Endothelial cell of umbilical vein (primary cell): ENCODE measurements around the gene CCDC7. TPM values are rescaled to one million over a fixed set of nuclear protein-coding genes. Genes with fewer than 3 reads are reported as not detected.

Experiments used
- BruUV-seq: library from RNA; stranded (reverse); fragments of 400-500 nt; replicated peaks from 2 replicates; lab custom pipeline; 2021; lab: Mats Ljungman, UMichigan
- CTCF ChIA-PET: fragments of 300-600, 350-600 bp; sonication (Branson Sonifier 250); formaldehyde crosslinking; loops from one replicate; lab custom pipeline; 2021; ENCODE audit warnings: antibody characterized with exemption, inconsistent platforms; lab: Charles Lee
- POLR2A ChIA-PET: fragments of 300-600, 350-600 bp; sonication (Branson Sonifier 250); formaldehyde crosslinking; loops from one replicate; lab custom pipeline; 2021; ENCODE audit warnings: antibody characterized with exemption, inconsistent platforms; lab: Charles Lee
- DNase-seq: peaks from one replicate; pipeline ENCODE4 v3.0.0-alpha.2; 2011; ENCODE audit warnings: low read depth, low spot score
- FAIRE-seq: peaks from 2 replicates; lab custom pipeline; 2011; peaks lifted over from hg19 to GRCh38; lab: Jason Lieb, UNC
- H2AFZ ChIP-seq: 2 replicates; pipeline ENCODE4 v1.6.0; 2012; ENCODE audit warnings: low read depth, low read length, control low read depth, inconsistent platforms
- H3K27ac ChIP-seq: 2 replicates; pipeline ENCODE4 v1.5.1; 2011; ENCODE audit warnings: low read depth, mild to moderate bottlenecking, control low read depth, low read length, moderate library complexity; ENCODE audit not compliant: insufficient read depth
- H3K27me3 ChIP-seq, 2 experiments: 2 replicates each; pipeline versions ENCODE4 v1.6.0 to v1.6.1; 2011; ENCODE audit warnings: low read length in 2 of 2, mixed read lengths in 1 of 2; ENCODE audit not compliant: control insufficient read depth in 2 of 2, insufficient read depth in 2 of 2
- H3K36me3 ChIP-seq, 2 experiments: 2 replicates in 1 of 2; 3 replicates in 1 of 2; pipeline ENCODE4 v1.5.1; 2011; ENCODE audit warnings: low read length in 2 of 2, mild to moderate bottlenecking in 1 of 2, moderate library complexity in 1 of 2; ENCODE audit not compliant: control insufficient read depth in 2 of 2, insufficient read depth in 2 of 2; ENCODE audit errors: extremely low read depth in 1 of 2
- H3K4me1 ChIP-seq: 3 replicates; pipeline ENCODE4 v1.5.1; 2011; ENCODE audit warnings: mild to moderate bottlenecking, low read length; ENCODE audit not compliant: control insufficient read depth, insufficient read depth; ENCODE audit errors: extremely low read depth
- H3K4me2 ChIP-seq: 2 replicates; pipeline ENCODE4 v1.6.1; 2011; ENCODE audit warnings: low read length, control low read depth, mixed read lengths; ENCODE audit not compliant: insufficient read depth
- H3K4me3 ChIP-seq, 3 experiments: fragments of 200-600 bp in 1 of 3; sonication (generic), shearing (Covaris generic) in 1 of 3; replicated peaks in 1 of 3; 2 replicates each; pipeline ENCODE4 v1.5.1; 2011 to 2016; ENCODE audit warnings: control low read depth in 3 of 3, low read length in 3 of 3, mild to moderate bottlenecking in 2 of 3, inconsistent platforms in 1 of 3, low read depth in 1 of 3, moderate library complexity in 1 of 3; ENCODE audit not compliant: insufficient read depth in 1 of 3
- H3K79me2 ChIP-seq: 2 replicates; pipeline ENCODE4 v1.6.0; 2012; ENCODE audit warnings: low read length, inconsistent platforms; ENCODE audit not compliant: control insufficient read depth, insufficient read depth
- H3K9ac ChIP-seq: replicated peaks from 2 replicates; pipeline ENCODE3; 2011; ENCODE audit warnings: low read length, control low read depth; ENCODE audit not compliant: insufficient read depth; ENCODE audit errors: extremely low read depth
- H3K9me1 ChIP-seq: replicated peaks from 3 replicates; pipeline ENCODE4 v1.6.0; 2011; ENCODE audit warnings: mild to moderate bottlenecking, low read length; ENCODE audit not compliant: control insufficient read depth, insufficient read depth; ENCODE audit errors: extremely low read depth
- H3K9me3 ChIP-seq: replicated peaks from 2 replicates; pipeline ENCODE4 v1.5.1; 2012; ENCODE audit warnings: low read length, inconsistent platforms; ENCODE audit not compliant: control insufficient read depth, insufficient read depth
- H4K20me1 ChIP-seq: replicated peaks from 2 replicates; pipeline ENCODE3; 2011; ENCODE audit warnings: mild to moderate bottlenecking, low read length; ENCODE audit not compliant: control insufficient read depth, insufficient read depth; ENCODE audit errors: extremely low read depth
- EZH2 ChIP-seq: IDR thresholded peaks from 2 replicates; pipeline ENCODE4 v1.6.1; 2012; ENCODE audit warnings: borderline replicate concordance, low read depth, mild to moderate bottlenecking, moderate library complexity, low read length, inconsistent platforms; ENCODE audit not compliant: severe bottlenecking
- FOS ChIP-seq: IDR thresholded peaks from 2 replicates; pipeline ENCODE4 v1.6.1; 2011; ENCODE audit warnings: mild to moderate bottlenecking, low read length, moderate library complexity, borderline replicate concordance; ENCODE audit not compliant: insufficient read depth
- GATA2 ChIP-seq: IDR thresholded peaks from 2 replicates; pipeline ENCODE4 v1.7.0; 2011; ENCODE audit warnings: low read depth, mild to moderate bottlenecking, moderate library complexity, mixed read lengths, low read length; ENCODE audit not compliant: insufficient read length, insufficient read depth
- JUN ChIP-seq: IDR thresholded peaks from 2 replicates; pipeline ENCODE4 v1.6.1; 2011; ENCODE audit warnings: borderline replicate concordance, low read depth; ENCODE audit not compliant: insufficient read length, insufficient read depth
- MAX ChIP-seq: IDR thresholded peaks from 2 replicates; pipeline ENCODE4 v1.6.1; 2011; ENCODE audit not compliant: insufficient read depth, insufficient read length
- MYC ChIP-seq: IDR thresholded peaks from one replicate; pipeline ENCODE4 v1.6.1; 2011; ENCODE audit warnings: mild to moderate bottlenecking, low read depth, low read length
- POLR2A ChIP-seq: IDR thresholded peaks from 2 replicates; pipeline ENCODE4 v1.6.1; 2012; ENCODE audit warnings: low read depth, mild to moderate bottlenecking, control low read depth, low read length
- POLR2AphosphoS5 ChIP-seq: IDR thresholded peaks from 2 replicates; pipeline ENCODE4 v1.6.1; 2012; ENCODE audit warnings: low read depth, mild to moderate bottlenecking, control low read depth, low read length, moderate library complexity; ENCODE audit not compliant: insufficient read depth
- dilution Hi-C: fragments of 300-500 bp; cut with MboI; formaldehyde crosslinking; loops from one replicate; pipeline ENCODE4 v1.15.0; 2019; ENCODE audit warnings: low sequenced_read_pairs; ENCODE audit not compliant: extremely low pct_ligation_motif_present
- intact Hi-C: fragments of 100-400 bp; cut with micrococcal nuclease; formaldehyde crosslinking; loops from one replicate; pipeline ENCODE4 v1.10.0; 2022
- polyA plus RNA-seq, 4 experiments: library from polyadenylated mRNA; depleted of rRNA in 3 of 4; stranded (reverse) in 3 of 4; unstranded in 1 of 4; fragments of >200 nt; gene quantifications; 2 replicates each; pipeline versions ENCODE4 v1.2.1 to v1.2.3, GENCODE V29; 2011 to 2012; ENCODE audit warnings: missing spikeins in 1 of 4
- total RNA-seq: library from RNA; stranded (reverse); gene quantifications from 2 replicates; pipeline ENCODE4 v1.2.3, GENCODE V29; 2021
- TF ChIP-seq, protein P1 (sequence below), 2 donors: IDR thresholded peaks; 1 replicate in 1 of 2; 2 replicates in 1 of 2; pipeline ENCODE4 v1.5.1; 2011; ENCODE audit warnings: low read length in 2 of 2, mild to moderate bottlenecking in 2 of 2, moderate library complexity in 2 of 2, control low read depth in 1 of 2, inconsistent platforms in 1 of 2, low read depth in 1 of 2; ENCODE audit not compliant: insufficient read depth in 1 of 2; ENCODE audit errors: extremely low read depth in 1 of 2

The CCDC7 gene
- total and polyA plus RNA-seq, 2 donors (not counting 3 experiments of a cell fraction or from before 2014, with no cell fraction given), result 0.35 to 8.2 TPM

DNA sequence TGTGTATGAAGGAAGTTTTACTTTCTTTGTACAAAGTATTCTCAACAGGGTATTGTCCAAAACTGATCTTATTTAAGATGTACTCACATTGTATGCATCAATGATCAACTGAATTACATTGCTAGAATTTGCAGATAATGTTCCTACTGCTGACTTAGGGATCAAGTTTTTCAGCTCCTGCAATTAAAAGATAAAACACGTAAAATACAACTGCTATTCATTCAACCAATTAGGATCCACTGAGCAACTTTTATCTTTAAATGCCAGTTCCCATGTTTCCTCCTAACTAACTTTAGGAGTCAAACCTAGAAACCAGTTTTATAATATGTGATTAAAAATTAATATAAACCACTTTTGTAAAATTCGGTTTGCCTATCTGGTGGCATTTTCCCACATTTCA lies 476.2 kb downstream of the CCDC7 start:
- H2AFZ ChIP-seq, result no peak overlapping the region
- ChIA-PET CTCF (interaction anchor here (1.7 kb wide), 1 partner anchor 87 kb away, joined by 8 read pairs; no protein-coding TSS in a partner anchor), POLR2A (no interaction called here)
- no peak overlapping the region for H3K9ac ChIP-seq
- H3K4me2 ChIP-seq, result no peak overlapping the region
- H3K4me3 ChIP-seq, result no peak overlapping the region
- no peaks in the 10 kb centered on the region for H3K9me3 ChIP-seq
- no TSS peak for BruUV-seq
- no peaks in the 10 kb centered on the region for H4K20me1 ChIP-seq
- peaks cover 20 to 46% of the 10 kb centered on the region in 2 experiments for H3K36me3 ChIP-seq
- FAIRE-seq, result no peak
- H3K27me3 ChIP-seq, result no peaks in the 10 kb centered on the region
- no peak for DNase-seq
- H3K9me1 ChIP-seq, result no peaks in the 10 kb centered on the region
- intact Hi-C loops (no loop called here), dilution Hi-C loops (no loop called here)
- H3K79me2 ChIP-seq, result peaks cover 72% of the 10 kb centered on the region
- TF ChIP-seq, protein P1, sequence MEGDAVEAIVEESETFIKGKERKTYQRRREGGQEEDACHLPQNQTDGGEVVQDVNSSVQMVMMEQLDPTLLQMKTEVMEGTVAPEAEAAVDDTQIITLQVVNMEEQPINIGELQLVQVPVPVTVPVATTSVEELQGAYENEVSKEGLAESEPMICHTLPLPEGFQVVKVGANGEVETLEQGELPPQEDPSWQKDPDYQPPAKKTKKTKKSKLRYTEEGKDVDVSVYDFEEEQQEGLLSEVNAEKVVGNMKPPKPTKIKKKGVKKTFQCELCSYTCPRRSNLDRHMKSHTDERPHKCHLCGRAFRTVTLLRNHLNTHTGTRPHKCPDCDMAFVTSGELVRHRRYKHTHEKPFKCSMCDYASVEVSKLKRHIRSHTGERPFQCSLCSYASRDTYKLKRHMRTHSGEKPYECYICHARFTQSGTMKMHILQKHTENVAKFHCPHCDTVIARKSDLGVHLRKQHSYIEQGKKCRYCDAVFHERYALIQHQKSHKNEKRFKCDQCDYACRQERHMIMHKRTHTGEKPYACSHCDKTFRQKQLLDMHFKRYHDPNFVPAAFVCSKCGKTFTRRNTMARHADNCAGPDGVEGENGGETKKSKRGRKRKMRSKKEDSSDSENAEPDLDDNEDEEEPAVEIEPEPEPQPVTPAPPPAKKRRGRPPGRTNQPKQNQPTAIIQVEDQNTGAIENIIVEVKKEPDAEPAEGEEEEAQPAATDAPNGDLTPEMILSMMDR (IDR thresholded peaks at IDR 0.05; ENCODE audit: extremely low read depth in 1 of 2, insufficient read depth in 1 of 2, low read depth in 1 of 2, low read length in 2 of 2), result no peak
- TF ChIP-seq JUN (no peak), POLR2A (no peak), MYC (no peak), EZH2 (no peak), POLR2AphosphoS5 (no peak), FOS (no peak), MAX (no peak), GATA2 (no peak)
- no peak overlapping the region for H3K27ac ChIP-seq
- H3K4me1 ChIP-seq, result no peaks in the 10 kb centered on the region
